SU-DHL-6 (cell line): ENCODE data around the gene SLC25A19.

Experiments
- CTCF ChIP-seq: fragments of 200-600 bp; sonication (generic); IDR thresholded peaks from one replicate; pipeline ENCODE4 v1.5.1; 2017; ENCODE audit warnings: antibody characterized with exemption, mild to moderate bottlenecking, low read length, moderate library complexity; ENCODE audit not compliant: insufficient read depth, poor library complexity, severe bottlenecking
- EZH2phosphoT487 ChIP-seq: fragments of 200-600 bp; sonication (generic), shearing (Covaris generic); conservative IDR thresholded peaks from 2 replicates; pipeline ENCODE4 v1.6.1; 2018; ENCODE audit warnings: mild to moderate bottlenecking, antibody characterized with exemption, low read length, moderate library complexity, mixed read lengths

- no peak for TF ChIP-seq CTCF
- TF ChIP-seq EZH2phosphoT487: no peak
Observed at GRCh38 chr17:75232786-75233185, 56.4 kb downstream of the SLC25A19 start.
